HepG2 (cell line): Measurements from ENCODE around the gene NUDCD3.

Experiments
- AFF4 ChIP-seq: sonication (generic); formaldehyde crosslinking; IDR thresholded peaks from 2 replicates; pipeline ENCODE4 v1.4.0; 2020; ENCODE audit warnings: missing genetic modification reagents
- CHD2 ChIP-seq: IDR thresholded peaks from 2 replicates; pipeline ENCODE4 v1.6.1; 2011; ENCODE audit warnings: low read depth, low read length, improper control_type of control experiment
- POLR2A ChIP-seq, 2 experiments: IDR thresholded peaks; 2 replicates each; pipeline ENCODE4 v1.6.1; 2011; ENCODE audit warnings: low read depth in 2 of 2, low read length in 2 of 2, mild to moderate bottlenecking in 1 of 2, moderate library complexity in 1 of 2; ENCODE audit not compliant: insufficient read depth in 1 of 2
- SALL2 ChIP-seq: sonication (generic); formaldehyde crosslinking; IDR thresholded peaks from 2 replicates; pipeline ENCODE4 v1.8.1; 2023; ENCODE audit warnings: mild to moderate bottlenecking, missing genetic modification reagents, inconsistent platforms
- ZNF207 ChIP-seq: fragments of 450-650 bp; IDR thresholded peaks from 2 replicates; pipeline ENCODE4 v1.6.1; 2016; ENCODE audit warnings: antibody characterized with exemption, borderline replicate concordance
- TF ChIP-seq, protein P1 (sequence below): sonication (generic); formaldehyde crosslinking; IDR thresholded peaks from 2 replicates; pipeline ENCODE4 v1.5.0; 2020; ENCODE audit warnings: missing genetic modification reagents

- TF ChIP-seq SALL2 (CRISPR knock-in tag) (no peak), ZNF207 (no peak), AFF4 (CRISPR knock-in tag) (no peak), POLR2A (IDR thresholded peaks at IDR 0.05; ENCODE audit: insufficient read depth in 1 of 2, low read depth in 2 of 2, low read length in 2 of 2) (no peak), CHD2 (no peak)
- TF ChIP-seq, protein P1, sequence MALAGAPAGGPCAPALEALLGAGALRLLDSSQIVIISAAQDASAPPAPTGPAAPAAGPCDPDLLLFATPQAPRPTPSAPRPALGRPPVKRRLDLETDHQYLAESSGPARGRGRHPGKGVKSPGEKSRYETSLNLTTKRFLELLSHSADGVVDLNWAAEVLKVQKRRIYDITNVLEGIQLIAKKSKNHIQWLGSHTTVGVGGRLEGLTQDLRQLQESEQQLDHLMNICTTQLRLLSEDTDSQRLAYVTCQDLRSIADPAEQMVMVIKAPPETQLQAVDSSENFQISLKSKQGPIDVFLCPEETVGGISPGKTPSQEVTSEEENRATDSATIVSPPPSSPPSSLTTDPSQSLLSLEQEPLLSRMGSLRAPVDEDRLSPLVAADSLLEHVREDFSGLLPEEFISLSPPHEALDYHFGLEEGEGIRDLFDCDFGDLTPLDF (CRISPR knock-in tag), result no peak
Measured at GRCh38 chr7:44477063-44477830, 13.2 kb downstream of the NUDCD3 start.
